Hematopoietic multipotent progenitor cell treated with erythropoietin and hydrocortisone succinate and interleukin-3 and kit ligand, for 6 days (in vitro differentiated cells): ENCODE results near the gene PSMD7.
"Not testable (repeated sequence)": the region's sequence is repeated elsewhere in the genome, so short reads cannot be mapped to it uniquely, and the experiment has no call there.

Experiments used
- DNase-seq: peaks from one replicate; pipeline ENCODE4 v3.0.0-alpha.2; 2015

PSMD7 gene

DNA sequence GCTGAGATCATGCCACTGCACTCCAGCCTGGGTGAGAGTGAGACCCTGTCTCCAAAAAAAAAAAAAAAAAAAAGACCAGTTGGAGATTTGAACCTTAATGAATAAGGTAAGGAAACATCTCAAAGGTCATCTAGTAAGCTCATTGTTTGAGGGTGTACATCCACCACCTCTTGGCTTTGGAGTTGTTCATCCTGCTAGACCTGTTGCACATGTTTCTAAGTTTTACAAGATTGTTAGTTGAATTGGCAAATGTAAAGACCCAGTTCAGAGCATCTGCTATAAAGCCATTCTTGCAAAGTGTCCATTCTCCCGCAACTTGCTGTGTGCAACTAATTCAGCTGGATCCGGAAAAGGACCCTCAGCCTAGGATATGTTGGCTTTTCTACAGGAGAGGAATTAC is 1.5 kb downstream of the PSMD7 start:
- DNase-seq, result no peak

DNA sequence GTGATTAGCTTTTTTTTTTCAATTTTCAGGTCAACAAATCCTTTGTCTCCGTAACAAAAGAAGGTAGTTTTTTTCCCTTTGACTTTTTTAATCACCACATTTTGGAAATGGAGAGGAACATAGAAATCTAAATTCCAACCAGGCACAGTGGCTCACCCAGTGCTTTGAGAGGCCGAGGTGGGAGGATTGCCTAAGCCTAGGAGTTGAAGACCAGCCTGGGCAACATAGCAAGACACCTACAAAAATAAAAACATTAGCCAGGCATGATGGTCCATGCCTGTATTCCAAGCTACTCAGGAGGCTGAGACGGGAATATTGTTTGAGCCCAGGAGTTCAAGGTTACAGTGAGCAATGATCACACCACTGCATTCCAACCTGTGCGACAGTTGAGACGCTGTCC is 5.7 kb downstream of the PSMD7 start:
- no peak for DNase-seq

DNA sequence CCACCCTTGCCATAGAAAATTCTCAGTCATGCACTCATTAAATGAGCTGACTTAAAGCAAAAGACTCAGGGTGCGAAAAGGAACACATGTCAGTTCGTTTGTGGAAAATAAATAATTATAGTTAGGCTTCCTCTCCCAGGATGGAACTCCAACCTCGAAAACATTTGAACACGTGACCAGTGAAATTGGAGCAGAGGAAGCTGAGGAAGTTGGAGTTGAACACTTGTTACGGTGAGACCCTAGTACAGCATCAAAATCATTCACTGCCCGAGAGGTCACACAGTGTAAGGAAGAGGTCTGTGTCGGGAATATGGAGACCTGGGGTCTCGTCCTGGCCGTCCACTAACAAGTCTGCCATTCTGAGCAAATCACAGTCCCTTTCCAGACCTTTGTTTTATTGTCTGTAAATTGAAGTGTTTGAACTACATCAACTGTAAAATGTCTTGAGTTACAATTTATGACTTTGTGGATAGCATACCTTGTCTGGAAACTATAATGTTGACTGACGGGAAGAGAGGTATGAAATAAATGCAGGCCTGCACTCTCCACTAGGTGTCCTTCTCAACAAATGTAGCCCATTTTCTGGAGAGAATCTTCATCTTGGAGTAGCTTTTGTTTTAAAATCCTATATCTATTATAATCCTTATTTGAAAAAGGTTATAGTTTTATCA is 7.7 kb downstream of the PSMD7 start:
- DNase-seq, result peak; percentile 65

DNA sequence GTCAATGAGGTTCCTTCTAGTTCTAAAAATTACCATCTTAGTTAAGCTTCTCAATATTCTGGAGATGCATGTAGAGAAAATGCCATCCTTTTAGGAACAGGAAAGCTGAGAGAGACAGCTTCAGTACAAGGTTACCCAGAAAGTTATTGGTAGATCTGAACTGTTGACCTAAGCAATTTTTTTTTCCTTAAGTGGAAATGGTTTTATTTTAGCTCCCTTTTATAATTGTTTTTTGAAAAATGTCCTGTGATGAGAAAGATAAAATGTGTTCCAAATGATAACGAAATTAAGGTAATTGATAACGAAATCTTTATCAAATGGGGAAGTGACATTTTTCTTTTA is 8.2 kb downstream of the PSMD7 start:
- no peak for DNase-seq

- no peak for DNase-seq
Observed at GRCh38 chr16:74305281-74305680, 8.7 kb downstream of the PSMD7 start.

- no peak for DNase-seq
Observed at GRCh38 chr16:74305978-74306784, 9.6 kb downstream of the PSMD7 start.

DNA sequence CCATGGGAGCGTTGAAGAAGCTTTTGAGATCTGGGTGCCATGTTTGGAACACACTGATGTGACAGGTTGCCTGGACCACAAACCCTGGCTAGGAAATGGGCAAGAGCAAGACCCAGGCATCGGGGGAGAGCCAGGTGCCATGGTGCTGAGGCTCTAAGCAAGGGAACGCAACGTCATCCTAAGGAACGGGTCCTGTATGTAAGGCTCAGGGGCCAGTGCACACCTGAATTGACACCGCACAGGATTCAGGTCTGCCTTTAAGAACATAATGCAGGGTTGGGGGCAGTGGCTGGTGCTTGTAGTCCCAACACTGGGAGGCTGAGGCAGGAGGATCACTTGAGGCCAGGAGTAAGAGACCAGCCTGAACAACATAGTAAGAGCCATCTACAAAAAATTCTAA is 10.8 kb downstream of the PSMD7 start:
- DNase-seq, result no peak

DNA sequence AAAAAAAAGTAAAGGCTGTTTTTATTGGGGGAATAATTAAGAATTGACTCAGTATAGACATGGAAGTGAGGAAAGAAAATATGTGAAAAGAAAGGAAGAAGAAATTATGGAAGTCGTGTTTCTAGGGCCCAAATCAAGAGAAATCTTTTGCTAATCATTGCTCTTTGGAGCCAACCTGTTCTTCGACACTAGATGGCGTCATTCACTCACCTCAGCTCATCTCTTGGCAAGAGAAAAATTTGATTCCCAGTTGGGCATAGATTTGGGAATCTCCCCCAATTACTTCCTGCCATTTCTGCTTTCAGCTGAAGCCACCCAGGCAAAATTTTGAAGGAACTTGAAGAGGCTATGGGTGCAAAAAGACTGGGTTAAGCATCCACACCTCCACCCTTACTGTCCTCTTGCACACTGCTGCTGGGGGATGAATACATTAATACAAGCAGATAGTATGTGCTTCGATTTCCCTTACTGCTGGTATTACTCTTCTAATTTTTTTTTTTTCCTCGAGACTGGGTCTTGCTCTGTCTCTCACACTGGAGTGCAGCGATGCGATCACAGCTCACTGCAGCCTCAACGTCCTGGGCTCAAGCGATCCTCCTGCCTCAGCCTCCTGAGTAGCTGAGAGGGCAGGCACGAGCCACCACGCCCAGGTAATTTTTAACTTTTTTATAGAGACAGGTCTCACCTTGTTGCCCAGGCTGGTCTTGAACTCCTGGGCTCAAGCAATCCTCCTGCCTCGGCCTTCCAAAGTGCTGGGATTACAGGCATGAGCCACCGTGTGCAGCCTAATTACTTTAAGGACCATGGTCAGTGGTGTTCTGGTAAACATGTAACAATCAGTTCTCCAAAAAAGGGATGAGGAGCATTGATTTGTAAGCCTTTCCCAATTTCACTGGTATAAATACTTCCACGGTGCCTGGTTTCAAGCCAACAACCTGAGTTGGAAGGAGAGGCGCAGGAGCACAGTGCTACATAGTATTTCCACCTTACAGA is 13.5 kb downstream of the PSMD7 start:
- peak; percentile 74 for DNase-seq

DNA sequence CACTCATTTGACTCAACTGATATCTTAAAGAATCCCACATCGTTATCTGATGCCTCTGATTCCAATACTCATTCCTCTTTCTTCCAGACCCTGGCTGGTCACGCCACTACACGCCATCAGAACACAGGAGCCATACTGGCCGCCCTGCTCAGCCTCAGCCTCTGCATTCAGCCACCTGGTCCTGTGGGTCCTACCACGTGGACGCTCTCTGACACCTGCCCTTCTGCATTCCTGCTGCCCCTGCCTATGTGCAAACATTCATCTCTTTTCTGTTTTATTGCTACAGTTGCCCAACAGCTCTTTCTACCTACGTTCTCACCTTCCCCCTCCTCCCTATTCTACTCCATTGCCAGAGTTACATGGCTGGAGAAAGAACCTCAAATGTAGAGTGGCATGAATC is 18.4 kb downstream of the PSMD7 start:
- no peak for DNase-seq

GRCh38 chr16:74320707-74321106 is 24.1 kb downstream of the PSMD7 start:
- no peak for DNase-seq

DNA sequence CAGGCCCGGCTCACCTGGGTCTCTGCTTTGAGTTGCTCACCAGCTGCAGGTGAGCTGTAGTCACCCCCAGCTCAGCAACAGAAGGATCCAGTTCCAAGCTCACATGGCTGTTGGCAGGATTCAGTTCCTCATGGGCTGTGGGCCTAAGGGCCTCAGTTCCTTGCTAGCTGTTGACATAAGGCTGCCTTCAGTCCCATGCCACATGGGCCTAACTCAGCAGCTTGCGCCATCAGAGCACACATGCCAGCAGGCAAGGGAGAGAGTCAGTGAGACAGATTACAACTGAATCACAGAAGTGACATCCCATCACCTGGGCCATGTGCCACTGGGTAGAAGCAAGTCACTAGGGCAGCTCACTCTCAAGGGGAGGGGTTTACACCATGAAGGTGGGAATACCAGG is 24.7 kb downstream of the PSMD7 start:
- DNase-seq, result no peak

DNA sequence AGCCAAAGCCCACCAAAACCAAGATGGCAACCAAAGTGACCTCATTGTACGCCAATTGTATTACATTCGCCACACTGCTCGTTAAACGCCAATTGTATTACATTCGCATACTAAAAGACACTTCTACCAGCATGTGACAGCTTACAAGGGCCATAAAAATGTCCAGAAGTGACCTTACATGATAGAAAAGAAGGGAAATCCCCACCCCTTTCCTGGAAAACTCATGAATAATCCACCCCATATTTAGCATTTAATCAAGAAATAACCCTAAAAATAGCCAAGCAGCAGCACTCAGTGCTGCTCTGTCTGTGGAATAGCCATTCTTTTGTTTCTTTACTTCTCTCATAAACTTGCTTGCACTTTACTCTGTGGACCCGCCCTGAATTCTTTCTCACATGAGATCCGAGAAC is 25.7 kb downstream of the PSMD7 start:
- DNase-seq, result no peak

DNA sequence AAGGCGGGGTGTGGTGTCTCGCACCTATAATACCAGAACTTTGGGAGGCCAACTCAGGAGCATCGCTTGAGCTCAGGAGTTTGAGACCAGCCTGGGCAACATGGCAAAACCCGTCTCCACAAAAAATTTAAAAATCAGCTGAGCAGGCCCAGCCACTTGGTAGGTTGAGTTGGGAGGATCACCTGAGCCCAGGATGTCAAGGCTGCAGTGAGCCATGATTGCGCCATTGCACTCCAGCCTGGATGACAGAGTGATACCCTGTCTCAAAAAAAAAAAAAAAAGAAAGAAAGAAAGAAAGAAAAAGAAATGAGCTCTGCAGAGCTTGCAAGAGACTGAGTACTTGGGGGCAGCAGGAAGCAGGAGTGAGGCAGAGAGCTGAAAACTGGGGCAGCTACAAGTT is 28.2 kb downstream of the PSMD7 start:
- DNase-seq, result not testable (repeated sequence)

GRCh38 chr16:74325641-74326040 is 29.0 kb downstream of the PSMD7 start:
- DNase-seq, result no peak

DNA sequence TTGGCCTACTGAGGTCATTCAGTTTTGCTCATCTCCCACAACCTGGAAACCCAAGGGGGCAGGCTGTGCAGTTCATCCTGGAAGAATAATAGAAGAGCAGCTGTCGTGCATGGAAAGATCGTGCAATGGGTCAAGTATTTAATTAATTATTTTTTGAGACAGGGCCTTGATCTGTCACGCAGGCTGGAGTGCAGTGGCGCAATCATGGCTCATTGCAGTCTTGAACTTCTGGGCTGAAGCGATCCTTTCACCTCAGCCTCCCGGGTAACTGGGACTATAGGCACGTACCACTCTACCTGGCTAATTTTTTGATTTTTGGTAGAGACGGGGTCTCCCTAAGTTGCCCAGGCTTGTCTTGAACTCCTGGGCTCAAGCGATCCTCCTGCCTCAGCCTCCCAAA is 31.7 kb downstream of the PSMD7 start:
- not testable (repeated sequence) for DNase-seq

DNA sequence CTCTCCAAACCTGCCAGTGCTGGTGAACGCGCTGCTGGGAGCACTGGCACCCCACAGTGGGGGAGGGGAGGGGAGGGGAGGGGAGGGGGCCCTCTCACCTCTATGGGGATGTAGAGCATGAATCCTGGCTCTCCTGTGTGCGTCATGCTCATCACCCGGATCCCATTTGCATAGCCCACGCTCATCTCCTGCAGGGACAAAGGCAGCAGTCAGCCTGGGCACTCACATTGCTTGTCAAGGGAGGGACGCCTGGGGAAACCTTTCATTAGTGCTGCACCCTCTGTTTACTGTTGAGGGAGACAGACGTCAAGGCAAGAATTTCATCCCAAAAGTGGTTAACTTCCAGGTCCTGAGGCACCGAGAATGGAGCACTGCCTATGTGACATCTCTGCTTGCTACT is 35.9 kb downstream of the PSMD7 start:
- DNase-seq, result not testable (repeated sequence)

DNA sequence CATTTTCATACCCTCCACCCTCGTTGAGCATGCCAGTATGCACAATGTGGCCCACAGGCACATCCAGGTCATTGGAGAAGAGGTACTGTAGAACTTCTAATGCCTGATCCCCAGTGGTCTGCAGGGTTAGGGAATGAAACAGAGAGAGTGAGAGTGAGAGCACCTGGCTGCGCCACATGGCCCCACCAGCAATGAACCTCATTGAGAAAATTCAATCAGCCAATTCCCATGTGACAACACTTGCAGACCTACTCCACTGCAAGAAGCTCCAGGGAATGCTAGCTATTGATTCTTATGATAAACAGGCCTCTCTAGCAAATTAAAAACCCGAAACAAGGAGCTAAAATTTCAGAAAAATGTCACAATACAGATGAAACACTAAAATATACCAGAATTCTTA is 40.9 kb downstream of the PSMD7 start:
- not testable (repeated sequence) for DNase-seq

DNA sequence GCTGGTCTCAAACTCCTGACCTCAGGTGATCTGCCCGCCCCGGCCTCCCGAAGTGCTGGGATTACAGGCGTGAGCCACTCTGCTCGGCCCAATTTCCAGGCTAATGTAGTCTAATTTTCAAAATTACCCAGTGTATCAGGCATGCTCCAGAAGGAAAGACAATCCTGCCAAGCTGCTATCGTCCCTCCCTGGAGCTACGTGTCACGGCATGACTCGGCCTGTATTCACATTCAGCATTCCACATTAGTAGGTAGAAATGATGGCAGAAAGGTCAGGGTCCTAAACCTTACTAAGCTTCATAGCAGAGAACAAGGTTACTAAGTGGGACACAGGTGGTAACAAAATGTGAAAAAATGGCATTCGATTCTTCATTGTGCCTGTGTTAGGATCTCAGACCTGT is 42.6 kb downstream of the PSMD7 start:
- DNase-seq, result not testable (repeated sequence)

DNA sequence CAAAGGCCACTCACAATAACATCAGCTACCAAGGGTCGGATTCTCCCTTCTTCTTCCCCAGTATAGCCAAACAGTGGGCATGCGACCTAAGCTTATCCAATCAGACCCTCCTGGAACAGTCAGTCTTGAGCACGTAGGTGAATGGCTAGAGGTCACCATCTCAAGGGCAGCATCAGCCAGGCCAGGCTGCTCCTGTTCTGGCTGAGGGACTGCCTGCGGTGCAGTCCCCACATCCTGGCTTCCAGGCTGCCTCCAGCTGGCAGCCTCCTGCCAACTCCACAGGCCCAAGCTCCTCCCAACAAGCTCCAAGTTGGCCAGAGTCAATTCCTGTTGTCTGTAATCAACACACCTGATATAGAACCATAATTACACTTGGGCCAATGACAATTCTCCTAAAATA is 56.4 kb downstream of the PSMD7 start:
- not testable (repeated sequence) for DNase-seq
